Measurements from ENCODE around the gene CLDN9. TPM values are rescaled to one million over a fixed set of nuclear protein-coding genes. Genes with fewer than 3 reads are reported as not detected.

CLDN9 gene
- total and polyA plus RNA-seq, 9 of the 15 experiments (the other 6 are each of a cell fraction or from before 2014, with no cell fraction given): 0.12 to 0.44 (median 0.22) TPM; not detected in 4

DNA sequence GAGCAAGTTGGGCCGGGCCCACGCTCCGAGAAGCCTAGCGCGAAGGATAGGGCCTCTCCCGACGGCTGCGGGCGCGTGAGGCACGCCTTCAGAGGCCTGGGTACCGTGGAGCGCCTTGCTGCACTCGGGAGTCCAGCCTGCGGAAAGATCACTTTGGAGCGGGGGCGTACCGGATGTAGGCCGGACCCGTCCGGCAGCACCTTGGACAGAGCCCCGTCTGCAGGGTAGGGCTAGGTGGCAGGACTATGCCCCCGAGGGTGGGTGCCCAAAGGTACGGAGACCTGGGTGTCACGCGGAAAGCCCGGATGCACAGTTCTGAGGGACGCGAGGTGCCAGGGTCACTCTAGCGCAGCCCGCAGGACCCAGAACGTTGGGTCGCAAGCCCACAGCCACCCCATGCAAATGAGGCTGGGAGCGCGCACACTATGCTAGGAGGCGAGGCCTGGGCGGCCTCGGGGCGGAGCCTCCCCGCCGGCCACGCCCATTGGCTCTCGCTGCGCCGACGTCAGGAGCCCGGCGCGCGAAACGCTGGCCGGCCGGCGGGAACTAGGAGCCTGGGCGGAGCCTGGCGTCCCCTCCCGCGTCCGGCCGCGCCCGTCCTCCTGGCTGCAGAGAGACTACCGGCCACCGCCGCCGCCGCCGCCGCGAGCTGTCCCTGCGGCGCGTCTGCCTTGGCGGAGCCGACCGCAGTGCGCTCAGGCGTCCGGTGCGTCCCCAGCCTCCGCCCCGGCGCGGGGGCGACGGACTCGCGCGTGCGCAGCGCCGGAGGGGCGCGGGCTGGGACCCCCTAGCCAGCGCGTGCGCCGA lies 43.8 kb upstream of the CLDN9 start, which contains the start of gene PAQR4:
PAQR4 (plus strand) TSS at position 611 of the 807 bp plus-strand sequence. CDS start 327 bp downstream, outside the sequence.
- no peak for FAIRE-seq
- TF ChIP-seq TEAD1 (CRISPR knock-in tag; IDR thresholded peaks at IDR 0.05) (peak in 1 of 2 experiments; percentile 84; a peak in 1 of 4 replicates), XRCC5 (IDR thresholded peaks at IDR 0.05; ENCODE audit: low read depth, low read length) (peak; percentile 73; the same call in 1 of the 2 replicates), ELF2 (CRISPR knock-in tag; IDR thresholded peaks at IDR 0.05) (peak; percentile 60; the same call in 1 of the 2 replicates), U2AF2 (optimal IDR thresholded peaks at IDR 0.05; ENCODE audit: low read depth, low read length) (no peak), LEF1 (IDR thresholded peaks at IDR 0.05) (no peak), POLR2AphosphoS2 (IDR thresholded peaks at IDR 0.05; ENCODE audit: low read length) (no peak), NR4A1 (CRISPR knock-in tag; IDR thresholded peaks at IDR 0.05) (no peak), NR4A1 (tag; IDR thresholded peaks at IDR 0.05) (0 out of 2 replicates have a peak, but pooled peaks have one; percentile 17), ZNF217 (CRISPR knock-in tag; IDR thresholded peaks at IDR 0.05) (no peak), ZNF408 (CRISPR knock-in tag; IDR thresholded peaks at IDR 0.05; ENCODE audit: low read depth) (no peak), FOXA1 (IDR thresholded peaks at IDR 0.05; ENCODE audit: borderline replicate concordance) (no peak), ZFX (CRISPR knock-in tag; IDR thresholded peaks at IDR 0.05) (peak; percentile 80), RAD21 (CRISPR knock-in tag; conservative IDR thresholded peaks at IDR 0.05 in 1 of 2, IDR thresholded peaks at IDR 0.05 in 1 of 2) (no peak), ZNF785 (CRISPR knock-in tag; IDR thresholded peaks at IDR 0.05) (no peak), SIX5 (IDR thresholded peaks at IDR 0.05; ENCODE audit: borderline replicate concordance in 1 of 2, insufficient read depth in 1 of 2, low read depth in 1 of 2, low read length in 2 of 2) (no peak)
- TF ChIP-seq, protein P1, sequence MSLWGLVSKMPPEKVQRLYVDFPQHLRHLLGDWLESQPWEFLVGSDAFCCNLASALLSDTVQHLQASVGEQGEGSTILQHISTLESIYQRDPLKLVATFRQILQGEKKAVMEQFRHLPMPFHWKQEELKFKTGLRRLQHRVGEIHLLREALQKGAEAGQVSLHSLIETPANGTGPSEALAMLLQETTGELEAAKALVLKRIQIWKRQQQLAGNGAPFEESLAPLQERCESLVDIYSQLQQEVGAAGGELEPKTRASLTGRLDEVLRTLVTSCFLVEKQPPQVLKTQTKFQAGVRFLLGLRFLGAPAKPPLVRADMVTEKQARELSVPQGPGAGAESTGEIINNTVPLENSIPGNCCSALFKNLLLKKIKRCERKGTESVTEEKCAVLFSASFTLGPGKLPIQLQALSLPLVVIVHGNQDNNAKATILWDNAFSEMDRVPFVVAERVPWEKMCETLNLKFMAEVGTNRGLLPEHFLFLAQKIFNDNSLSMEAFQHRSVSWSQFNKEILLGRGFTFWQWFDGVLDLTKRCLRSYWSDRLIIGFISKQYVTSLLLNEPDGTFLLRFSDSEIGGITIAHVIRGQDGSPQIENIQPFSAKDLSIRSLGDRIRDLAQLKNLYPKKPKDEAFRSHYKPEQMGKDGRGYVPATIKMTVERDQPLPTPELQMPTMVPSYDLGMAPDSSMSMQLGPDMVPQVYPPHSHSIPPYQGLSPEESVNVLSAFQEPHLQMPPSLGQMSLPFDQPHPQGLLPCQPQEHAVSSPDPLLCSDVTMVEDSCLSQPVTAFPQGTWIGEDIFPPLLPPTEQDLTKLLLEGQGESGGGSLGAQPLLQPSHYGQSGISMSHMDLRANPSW (CRISPR knock-in tag; IDR thresholded peaks at IDR 0.05): peak; percentile 52; the same call in 1 of the 2 replicates
- TF ChIP-seq, protein P2, sequence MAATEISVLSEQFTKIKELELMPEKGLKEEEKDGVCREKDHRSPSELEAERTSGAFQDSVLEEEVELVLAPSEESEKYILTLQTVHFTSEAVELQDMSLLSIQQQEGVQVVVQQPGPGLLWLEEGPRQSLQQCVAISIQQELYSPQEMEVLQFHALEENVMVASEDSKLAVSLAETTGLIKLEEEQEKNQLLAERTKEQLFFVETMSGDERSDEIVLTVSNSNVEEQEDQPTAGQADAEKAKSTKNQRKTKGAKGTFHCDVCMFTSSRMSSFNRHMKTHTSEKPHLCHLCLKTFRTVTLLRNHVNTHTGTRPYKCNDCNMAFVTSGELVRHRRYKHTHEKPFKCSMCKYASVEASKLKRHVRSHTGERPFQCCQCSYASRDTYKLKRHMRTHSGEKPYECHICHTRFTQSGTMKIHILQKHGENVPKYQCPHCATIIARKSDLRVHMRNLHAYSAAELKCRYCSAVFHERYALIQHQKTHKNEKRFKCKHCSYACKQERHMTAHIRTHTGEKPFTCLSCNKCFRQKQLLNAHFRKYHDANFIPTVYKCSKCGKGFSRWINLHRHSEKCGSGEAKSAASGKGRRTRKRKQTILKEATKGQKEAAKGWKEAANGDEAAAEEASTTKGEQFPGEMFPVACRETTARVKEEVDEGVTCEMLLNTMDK (IDR thresholded peaks at IDR 0.05; ENCODE audit: borderline replicate concordance, insufficient read depth, low read depth, low read length, poor library complexity, severe bottlenecking): no peak

More for the DNA sequence above, 43.8 kb upstream of the CLDN9 start, which contains the start of gene PAQR4:
- Histone ChIP-seq H3K36me3 (ENCODE audit: control insufficient read depth, insufficient read depth, low read length) (peaks cover 35% of the 10 kb centered on the region; the same call in 2 of the 3 replicates), H3K27ac (ENCODE audit: extremely low read depth, low read depth, low read length) (peak within 1 kb of the TSS; percentile 84), H3K27me3 (ENCODE audit: control insufficient read depth in 2 of 2, insufficient read depth in 2 of 2, low read length in 2 of 2) (no peaks in the 10 kb centered on the region), H3K9me1 (ENCODE audit: control insufficient read depth, insufficient read depth, low read length) (peaks cover 3% of the 10 kb centered on the region), H3K9ac (ENCODE audit: insufficient read depth in 1 of 2, low read depth in 2 of 2, low read length in 2 of 2) (peak within 1 kb of the TSS; percentile 77 to 99), H2AFZ (ENCODE audit: low read depth, low read length) (peak within 1 kb of the TSS; percentile 91), H3K4me2 (ENCODE audit: insufficient read depth, low read length) (peak within 1 kb of the TSS; percentile 78), H3K4me3 (peak within 1 kb of the TSS; percentile 96), H3K4me1 (replicated peaks in 1 of 2; ENCODE audit: control insufficient read depth in 2 of 2, insufficient read depth in 2 of 2, low read length in 2 of 2) (peaks cover 17 to 96% of the 10 kb centered on the region in 2 experiments), H3K9me3 (replicated peaks; ENCODE audit: control insufficient read depth, insufficient read depth, low read depth, low read length) (no peaks in the 10 kb centered on the region), H4K20me1 (replicated peaks; ENCODE audit: control insufficient read depth, insufficient read depth, low read length) (peaks cover 25% of the 10 kb centered on the region), H3K79me2 (ENCODE audit: control insufficient read depth, insufficient read depth, low read length) (peaks cover 22% of the 10 kb centered on the region)
- POLR2A ChIA-PET: interaction anchor here (0.5 to 1.9 kb wide), 11 partner anchors 9 to 55 kb away, joined by 3 to 23 read pairs (median 4); partner anchors contain the start of genes HCFC1R1, PKMYT1 and THOC6
- DNase-seq (ENCODE audit: extremely low read depth in 1 of 4, low spot score in 3 of 4): peak; percentile 84 to 95 (median 90)
- peak; percentile 77 for ATAC-seq
- CTCF ChIA-PET (ENCODE audit: low intra/inter-chr PET ratio): no interaction called here
- in situ Hi-C loops (cut with MboI): no loop called here
- no TSS peak for BruUV-seq (replicated peaks)
- 1% methylated on average over 60 of the region's 98 CpGs for WGBS (ENCODE audit: insufficient coverage, low coverage, missing lambda C conversion rate)
- intact Hi-C loops (cut with micrococcal nuclease): loop anchor here (2.0 to 10.0 kb wide), 2 partner anchors 14 to 56 kb away; partner anchors contain the start of genes HCFC1R1, THOC6 and TNFRSF12A
